ENCODE measurements around the gene BST2. TPM values are rescaled to one million over a fixed set of nuclear protein-coding genes. Genes with fewer than 3 reads are reported as not detected.

BST2 gene
- total and polyA plus RNA-seq, 4 donors = 25.6 to 239 (median 123) TPM

DNA sequence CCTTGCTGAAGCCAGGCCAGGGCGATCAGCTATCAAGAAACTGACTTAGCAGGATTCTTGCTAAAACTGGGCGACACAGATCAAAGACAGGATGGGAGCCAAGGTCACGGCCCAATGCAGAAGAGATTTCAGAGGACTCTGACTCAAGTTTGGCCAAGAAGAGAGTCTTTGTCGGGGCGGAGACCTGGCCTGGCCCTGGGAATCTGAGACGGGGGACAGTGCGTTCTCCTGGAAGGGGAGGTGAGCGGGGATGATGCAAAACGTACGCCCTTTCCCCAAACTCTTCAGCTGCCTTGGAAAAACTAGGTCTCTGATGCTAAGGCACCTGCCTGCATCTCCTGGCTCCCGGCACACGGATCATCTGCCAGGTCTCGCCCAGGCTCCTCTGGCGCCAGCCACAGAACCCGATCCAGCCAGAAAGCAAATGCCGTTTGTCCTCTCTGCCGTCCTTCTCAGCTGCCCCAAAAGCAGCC is 24.2 kb upstream of the BST2 start:
- Histone ChIP-seq H3K36me3 (ENCODE audit: control insufficient read depth in 4 of 4, insufficient read depth in 3 of 4, low read depth in 1 of 4, low read length in 3 of 4) (no peaks in the 10 kb centered on the region), H3K4me1 (ENCODE audit: control insufficient read depth in 4 of 4, insufficient read depth in 4 of 4, low read length in 3 of 4) (no peaks in the 10 kb centered on the region), H3K4me3 (ENCODE audit: low read depth in 1 of 3, low read length in 3 of 3) (no peak overlapping the region), H3K9me3 (ENCODE audit: control insufficient read depth in 4 of 4, low read length in 3 of 4) (no peaks in the 10 kb centered on the region), H3K27me3 (ENCODE audit: control insufficient read depth in 4 of 4, insufficient read depth in 4 of 4, low read length in 3 of 4) (no peaks in the 10 kb centered on the region), H3K9ac (ENCODE audit: low read depth in 1 of 2, low read length in 2 of 2) (no peak overlapping the region), H3K27ac (ENCODE audit: low read depth in 1 of 2, low read length in 2 of 2) (no peak overlapping the region)
- TF ChIP-seq, protein P1, sequence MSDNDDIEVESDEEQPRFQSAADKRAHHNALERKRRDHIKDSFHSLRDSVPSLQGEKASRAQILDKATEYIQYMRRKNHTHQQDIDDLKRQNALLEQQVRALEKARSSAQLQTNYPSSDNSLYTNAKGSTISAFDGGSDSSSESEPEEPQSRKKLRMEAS (IDR thresholded peaks at IDR 0.05) = no peak
- TF ChIP-seq GABPA (IDR thresholded peaks at IDR 0.05 in 1 of 2, conservative IDR thresholded peaks at IDR 0.05 in 1 of 2) (no peak), FOXA1 (IDR thresholded peaks at IDR 0.05) (no peak), FOXA2 (IDR thresholded peaks at IDR 0.05) (no peak)
- TF ChIP-seq, protein P2, sequence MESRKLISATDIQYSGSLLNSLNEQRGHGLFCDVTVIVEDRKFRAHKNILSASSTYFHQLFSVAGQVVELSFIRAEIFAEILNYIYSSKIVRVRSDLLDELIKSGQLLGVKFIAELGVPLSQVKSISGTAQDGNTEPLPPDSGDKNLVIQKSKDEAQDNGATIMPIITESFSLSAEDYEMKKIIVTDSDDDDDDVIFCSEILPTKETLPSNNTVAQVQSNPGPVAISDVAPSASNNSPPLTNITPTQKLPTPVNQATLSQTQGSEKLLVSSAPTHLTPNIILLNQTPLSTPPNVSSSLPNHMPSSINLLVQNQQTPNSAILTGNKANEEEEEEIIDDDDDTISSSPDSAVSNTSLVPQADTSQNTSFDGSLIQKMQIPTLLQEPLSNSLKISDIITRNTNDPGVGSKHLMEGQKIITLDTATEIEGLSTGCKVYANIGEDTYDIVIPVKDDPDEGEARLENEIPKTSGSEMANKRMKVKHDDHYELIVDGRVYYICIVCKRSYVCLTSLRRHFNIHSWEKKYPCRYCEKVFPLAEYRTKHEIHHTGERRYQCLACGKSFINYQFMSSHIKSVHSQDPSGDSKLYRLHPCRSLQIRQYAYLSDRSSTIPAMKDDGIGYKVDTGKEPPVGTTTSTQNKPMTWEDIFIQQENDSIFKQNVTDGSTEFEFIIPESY (IDR thresholded peaks at IDR 0.05) = no peak
- TF ChIP-seq, protein P3, sequence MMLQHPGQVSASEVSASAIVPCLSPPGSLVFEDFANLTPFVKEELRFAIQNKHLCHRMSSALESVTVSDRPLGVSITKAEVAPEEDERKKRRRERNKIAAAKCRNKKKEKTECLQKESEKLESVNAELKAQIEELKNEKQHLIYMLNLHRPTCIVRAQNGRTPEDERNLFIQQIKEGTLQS (IDR thresholded peaks at IDR 0.05) = no peak
- 77% methylated on average over 17 of the region's 17 CpGs for WGBS
- no peak for DNase-seq (ENCODE audit: low spot score)

DNA sequence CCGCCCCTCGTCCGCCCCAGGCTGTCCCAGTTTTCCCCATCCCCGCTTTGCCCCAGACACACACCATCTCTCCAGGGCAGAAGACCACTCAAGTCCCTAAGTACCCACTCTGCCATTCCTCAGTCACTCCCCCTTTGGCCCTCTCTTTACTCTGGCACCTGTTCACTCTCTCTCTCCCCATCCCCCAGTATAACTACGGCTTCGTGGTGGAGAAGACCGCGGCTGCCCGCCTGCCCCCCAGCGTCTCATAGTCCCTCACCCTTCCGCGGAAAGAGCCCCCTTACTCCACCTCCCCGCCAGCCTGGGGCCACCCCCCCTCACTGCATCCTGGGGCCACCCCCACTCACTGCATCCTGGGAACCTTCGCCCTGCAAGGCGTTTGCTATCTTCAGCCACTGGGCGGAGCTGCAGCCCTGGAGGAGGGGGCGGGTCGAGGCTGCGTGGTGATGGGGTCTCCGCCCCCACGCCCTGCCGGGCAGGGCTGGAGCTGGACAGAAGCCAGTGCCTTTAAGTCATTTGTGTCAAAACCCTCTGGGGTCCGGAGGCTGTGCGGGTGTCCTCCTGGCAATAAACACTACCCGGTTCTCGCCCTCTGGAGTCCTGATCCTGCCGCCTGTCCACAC is 19.4 kb upstream of the BST2 start:
- Histone ChIP-seq H3K9ac (ENCODE audit: low read depth in 1 of 2, low read length in 2 of 2) (no peak overlapping the region), H3K9me3 (ENCODE audit: control insufficient read depth in 4 of 4, low read length in 3 of 4) (no peaks in the 10 kb centered on the region), H3K27ac (ENCODE audit: low read depth in 1 of 2, low read length in 2 of 2) (no peak overlapping the region), H3K4me3 (ENCODE audit: low read depth in 1 of 3, low read length in 3 of 3) (no peak overlapping the region), H3K36me3 (ENCODE audit: control insufficient read depth in 4 of 4, insufficient read depth in 3 of 4, low read depth in 1 of 4, low read length in 3 of 4) (peaks cover 0 to 2% (median 0%) of the 10 kb centered on the region in 4 donors), H3K4me1 (ENCODE audit: control insufficient read depth in 4 of 4, insufficient read depth in 4 of 4, low read length in 3 of 4) (peaks cover 0 to 6% (median 2%) of the 10 kb centered on the region in 4 donors), H3K27me3 (ENCODE audit: control insufficient read depth in 4 of 4, insufficient read depth in 4 of 4, low read length in 3 of 4) (no peaks in the 10 kb centered on the region)
- 54% methylated on average over 27 of the region's 27 CpGs for WGBS
- no peak for DNase-seq (ENCODE audit: low spot score)
- TF ChIP-seq, protein P2 (IDR thresholded peaks at IDR 0.05) = no peak
- TF ChIP-seq EGR1 (IDR thresholded peaks at IDR 0.05; ENCODE audit: low read depth in 2 of 2) = no peak
- TF ChIP-seq HNF4A (conservative IDR thresholded peaks at IDR 0.05) = no peak
- TF ChIP-seq, protein P3 (IDR thresholded peaks at IDR 0.05) = no peak
- TF ChIP-seq, protein P4, sequence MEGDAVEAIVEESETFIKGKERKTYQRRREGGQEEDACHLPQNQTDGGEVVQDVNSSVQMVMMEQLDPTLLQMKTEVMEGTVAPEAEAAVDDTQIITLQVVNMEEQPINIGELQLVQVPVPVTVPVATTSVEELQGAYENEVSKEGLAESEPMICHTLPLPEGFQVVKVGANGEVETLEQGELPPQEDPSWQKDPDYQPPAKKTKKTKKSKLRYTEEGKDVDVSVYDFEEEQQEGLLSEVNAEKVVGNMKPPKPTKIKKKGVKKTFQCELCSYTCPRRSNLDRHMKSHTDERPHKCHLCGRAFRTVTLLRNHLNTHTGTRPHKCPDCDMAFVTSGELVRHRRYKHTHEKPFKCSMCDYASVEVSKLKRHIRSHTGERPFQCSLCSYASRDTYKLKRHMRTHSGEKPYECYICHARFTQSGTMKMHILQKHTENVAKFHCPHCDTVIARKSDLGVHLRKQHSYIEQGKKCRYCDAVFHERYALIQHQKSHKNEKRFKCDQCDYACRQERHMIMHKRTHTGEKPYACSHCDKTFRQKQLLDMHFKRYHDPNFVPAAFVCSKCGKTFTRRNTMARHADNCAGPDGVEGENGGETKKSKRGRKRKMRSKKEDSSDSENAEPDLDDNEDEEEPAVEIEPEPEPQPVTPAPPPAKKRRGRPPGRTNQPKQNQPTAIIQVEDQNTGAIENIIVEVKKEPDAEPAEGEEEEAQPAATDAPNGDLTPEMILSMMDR (IDR thresholded peaks at IDR 0.05; ENCODE audit: low read depth, low read length, missing input control) = no peak
- TF ChIP-seq SP1 (IDR thresholded peaks at IDR 0.05) = no peak
- no peak for TF ChIP-seq HNF4G (IDR thresholded peaks at IDR 0.05)
- no peak for TF ChIP-seq FOXA1 (IDR thresholded peaks at IDR 0.05)
- no peak for TF ChIP-seq TAF1 (conservative IDR thresholded peaks at IDR 0.05)
- no peak for TF ChIP-seq RXRA (IDR thresholded peaks at IDR 0.05)
- no peak for TF ChIP-seq YY1 (IDR thresholded peaks at IDR 0.05)
- TF ChIP-seq JUND (IDR thresholded peaks at IDR 0.05) = no peak
- TF ChIP-seq, protein P1 (IDR thresholded peaks at IDR 0.05) = no peak
- no peak for TF ChIP-seq FOXA2 (IDR thresholded peaks at IDR 0.05)
- no peak for TF ChIP-seq RAD21 (IDR thresholded peaks at IDR 0.05)
- TF ChIP-seq NR2F2 (IDR thresholded peaks at IDR 0.05) = no peak
- TF ChIP-seq, protein P5, sequence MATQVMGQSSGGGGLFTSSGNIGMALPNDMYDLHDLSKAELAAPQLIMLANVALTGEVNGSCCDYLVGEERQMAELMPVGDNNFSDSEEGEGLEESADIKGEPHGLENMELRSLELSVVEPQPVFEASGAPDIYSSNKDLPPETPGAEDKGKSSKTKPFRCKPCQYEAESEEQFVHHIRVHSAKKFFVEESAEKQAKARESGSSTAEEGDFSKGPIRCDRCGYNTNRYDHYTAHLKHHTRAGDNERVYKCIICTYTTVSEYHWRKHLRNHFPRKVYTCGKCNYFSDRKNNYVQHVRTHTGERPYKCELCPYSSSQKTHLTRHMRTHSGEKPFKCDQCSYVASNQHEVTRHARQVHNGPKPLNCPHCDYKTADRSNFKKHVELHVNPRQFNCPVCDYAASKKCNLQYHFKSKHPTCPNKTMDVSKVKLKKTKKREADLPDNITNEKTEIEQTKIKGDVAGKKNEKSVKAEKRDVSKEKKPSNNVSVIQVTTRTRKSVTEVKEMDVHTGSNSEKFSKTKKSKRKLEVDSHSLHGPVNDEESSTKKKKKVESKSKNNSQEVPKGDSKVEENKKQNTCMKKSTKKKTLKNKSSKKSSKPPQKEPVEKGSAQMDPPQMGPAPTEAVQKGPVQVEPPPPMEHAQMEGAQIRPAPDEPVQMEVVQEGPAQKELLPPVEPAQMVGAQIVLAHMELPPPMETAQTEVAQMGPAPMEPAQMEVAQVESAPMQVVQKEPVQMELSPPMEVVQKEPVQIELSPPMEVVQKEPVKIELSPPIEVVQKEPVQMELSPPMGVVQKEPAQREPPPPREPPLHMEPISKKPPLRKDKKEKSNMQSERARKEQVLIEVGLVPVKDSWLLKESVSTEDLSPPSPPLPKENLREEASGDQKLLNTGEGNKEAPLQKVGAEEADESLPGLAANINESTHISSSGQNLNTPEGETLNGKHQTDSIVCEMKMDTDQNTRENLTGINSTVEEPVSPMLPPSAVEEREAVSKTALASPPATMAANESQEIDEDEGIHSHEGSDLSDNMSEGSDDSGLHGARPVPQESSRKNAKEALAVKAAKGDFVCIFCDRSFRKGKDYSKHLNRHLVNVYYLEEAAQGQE (IDR thresholded peaks at IDR 0.05) = no peak
- TF ChIP-seq GABPA (IDR thresholded peaks at IDR 0.05 in 1 of 2, conservative IDR thresholded peaks at IDR 0.05 in 1 of 2) = no peak

Measured in liver (tissue), 9 donors.